ENCODE data around the gene FOXO1. TPM values are rescaled to one million over a fixed set of nuclear protein-coding genes. Genes with fewer than 3 reads are reported as not detected.

Gene FOXO1
- total RNA-seq, 1 donor from 2014 or later, result 10.4 TPM

GRCh38 chr13:40547591-40548315, 118.7 kb downstream of the FOXO1 start:
- H3K36me3 ChIP-seq (ENCODE audit: insufficient read depth, low read length), result no peaks in the 10 kb centered on the region
- TF ChIP-seq CTCF (IDR thresholded peaks at IDR 0.05; ENCODE audit: insufficient read depth, low read depth, low read length), result no peak
- no peak for TF ChIP-seq EZH2 (IDR thresholded peaks at IDR 0.05; ENCODE audit: insufficient read depth, low read length)
- DNase-seq (ENCODE audit: low read depth), result no peak
- Mint-ChIP-seq H3K4me1 (ENCODE audit: low read depth, unreplicated experiment) (peaks cover 12% of the 10 kb centered on the region), H3K36me3 (ENCODE audit: low read depth, unreplicated experiment) (peaks cover 3% of the 10 kb centered on the region), H3K27ac (ENCODE audit: unreplicated experiment) (no peak overlapping the region), H3K9me3 (ENCODE audit: unreplicated experiment) (no peaks in the 10 kb centered on the region), H3K4me3 (ENCODE audit: unreplicated experiment) (no peak overlapping the region), H3K27me3 (ENCODE audit: low read depth, unreplicated experiment) (no peaks in the 10 kb centered on the region)
- no peaks in the 10 kb centered on the region for H3K79me2 ChIP-seq (ENCODE audit: insufficient read depth, low read length)
- H3K27ac ChIP-seq (ENCODE audit: low read depth, low read length), result no peak overlapping the region
- no peak overlapping the region for H3K9ac ChIP-seq (ENCODE audit: low read length)
- no peaks in the 10 kb centered on the region for H4K20me1 ChIP-seq (ENCODE audit: insufficient read depth, low read length)
- H2AFZ ChIP-seq (ENCODE audit: low read depth, low read length), result no peak overlapping the region
- no peaks in the 10 kb centered on the region for H3K27me3 ChIP-seq (ENCODE audit: insufficient read depth, low read length)
- H3K4me1 ChIP-seq (ENCODE audit: insufficient read depth, low read length), result no peaks in the 10 kb centered on the region
- H3K4me3 ChIP-seq (ENCODE audit: insufficient read depth, low read depth, low read length), result no peak overlapping the region
- no peak overlapping the region for H3K4me2 ChIP-seq (ENCODE audit: low read length)
- no peak for FAIRE-seq
- no peaks in the 10 kb centered on the region for H3K9me3 ChIP-seq (ENCODE audit: insufficient read depth, low read depth, low read length)

GRCh38 chr13:40546047-40546446, 120.4 kb downstream of the FOXO1 start:
- no peaks in the 10 kb centered on the region for H3K9me3 Mint-ChIP-seq (ENCODE audit: unreplicated experiment)
- peaks cover 12% of the 10 kb centered on the region for H3K4me1 Mint-ChIP-seq (ENCODE audit: low read depth, unreplicated experiment)
- H3K9me3 ChIP-seq (ENCODE audit: insufficient read depth, low read depth, low read length), result no peaks in the 10 kb centered on the region
- no peak overlapping the region for H3K4me3 Mint-ChIP-seq (ENCODE audit: unreplicated experiment)
- no peaks in the 10 kb centered on the region for H3K36me3 Mint-ChIP-seq (ENCODE audit: low read depth, unreplicated experiment)
- H3K27me3 ChIP-seq (ENCODE audit: insufficient read depth, low read length), result no peaks in the 10 kb centered on the region
- no peak overlapping the region for H3K27ac Mint-ChIP-seq (ENCODE audit: unreplicated experiment)
- H3K4me2 ChIP-seq (ENCODE audit: low read length), result no peak overlapping the region
- DNase-seq (ENCODE audit: low read depth), result no peak
- H2AFZ ChIP-seq (ENCODE audit: low read depth, low read length), result no peak overlapping the region
- peaks cover under 1% of the 10 kb centered on the region for H3K4me1 ChIP-seq (ENCODE audit: insufficient read depth, low read length)
- H3K27ac ChIP-seq (ENCODE audit: low read depth, low read length), result no peak overlapping the region
- H3K9ac ChIP-seq (ENCODE audit: low read length), result no peak overlapping the region
- H3K79me2 ChIP-seq (ENCODE audit: insufficient read depth, low read length), result no peaks in the 10 kb centered on the region
- FAIRE-seq, result no peak
- no peaks in the 10 kb centered on the region for H3K36me3 ChIP-seq (ENCODE audit: insufficient read depth, low read length)
- no peaks in the 10 kb centered on the region for H3K27me3 Mint-ChIP-seq (ENCODE audit: low read depth, unreplicated experiment)
- TF ChIP-seq EZH2 (IDR thresholded peaks at IDR 0.05; ENCODE audit: insufficient read depth, low read length), result no peak
- TF ChIP-seq CTCF (IDR thresholded peaks at IDR 0.05; ENCODE audit: insufficient read depth, low read depth, low read length), result no peak
- no peaks in the 10 kb centered on the region for H4K20me1 ChIP-seq (ENCODE audit: insufficient read depth, low read length)
- no peak overlapping the region for H3K4me3 ChIP-seq (ENCODE audit: insufficient read depth, low read depth, low read length)

Measured in astrocyte (in vitro differentiated cells and primary cell).